HepG2 (cell line): Measurements from ENCODE around the gene FUOM. TPM values are rescaled to one million over a fixed set of nuclear protein-coding genes. Genes with fewer than 3 reads are reported as not detected.

Experiments
- ATF4 ChIP-seq, 2 experiments: fragments of 450-650 bp in 1 of 2; sonication (generic) in 1 of 2; formaldehyde crosslinking; IDR thresholded peaks; 2 replicates each; pipeline versions ENCODE4 v1.5.0 to v1.8.0; 2020 to 2022; ENCODE audit warnings: mild to moderate bottlenecking in 1 of 2, missing genetic modification reagents in 1 of 2
- BCL6 ChIP-seq: IDR thresholded peaks from 2 replicates; pipeline ENCODE4 v1.6.1; 2016; ENCODE audit warnings: missing genetic modification reagents, missing compliant biosample characterization
- CTCF ChIP-seq: sonication (generic); formaldehyde crosslinking; IDR thresholded peaks from 2 replicates; pipeline ENCODE4 v1.5.0; 2020; ENCODE audit warnings: mild to moderate bottlenecking, missing genetic modification reagents, moderate library complexity
- HDAC1 ChIP-seq: sonication (generic); formaldehyde crosslinking; IDR thresholded peaks from 2 replicates; pipeline ENCODE4 v1.5.1; 2020; ENCODE audit warnings: mild to moderate bottlenecking, missing genetic modification reagents
- KDM5B ChIP-seq: sonication (generic); formaldehyde crosslinking; IDR thresholded peaks from 2 replicates; pipeline ENCODE4 v1.4.0; 2020; ENCODE audit warnings: missing genetic modification reagents, mild to moderate bottlenecking, borderline replicate concordance
- KMT2B ChIP-seq: IDR thresholded peaks from 2 replicates; pipeline ENCODE4 v1.6.1; 2016; ENCODE audit warnings: missing genetic modification reagents, missing compliant biosample characterization
- MEF2D ChIP-seq: sonication (generic); formaldehyde crosslinking; IDR thresholded peaks from 2 replicates; pipeline ENCODE4 v1.5.1; 2020; ENCODE audit warnings: mild to moderate bottlenecking, missing genetic modification reagents
- MXD4 ChIP-seq: IDR thresholded peaks from 2 replicates; pipeline ENCODE4 v1.6.1; 2016; ENCODE audit warnings: mild to moderate bottlenecking, missing biosample characterization, missing genetic modification reagents
- RCOR2 ChIP-seq: IDR thresholded peaks from 2 replicates; pipeline ENCODE4 v1.6.1; 2016; ENCODE audit warnings: missing biosample characterization, missing genetic modification reagents
- RERE ChIP-seq: IDR thresholded peaks from 2 replicates; pipeline ENCODE4 v1.6.1; 2016; ENCODE audit warnings: low read depth, missing genetic modification reagents, missing compliant biosample characterization
- RNF2 ChIP-seq: fragments of 450-650 bp; conservative IDR thresholded peaks from 2 replicates; pipeline ENCODE4 v1.6.1; 2016; ENCODE audit warnings: low read depth
- SMARCE1 ChIP-seq: fragments of 450-650 bp; IDR thresholded peaks from 2 replicates; pipeline ENCODE4 v1.6.1; 2017; ENCODE audit warnings: borderline replicate concordance
- TBX2 ChIP-seq: sonication (generic); formaldehyde crosslinking; IDR thresholded peaks from 2 replicates; pipeline ENCODE4 v1.5.0; 2020; ENCODE audit warnings: missing genetic modification reagents, mild to moderate bottlenecking, borderline replicate concordance
- TGIF2 ChIP-seq: IDR thresholded peaks from 2 replicates; pipeline ENCODE4 v1.6.1; 2016; ENCODE audit warnings: control low read depth, missing compliant biosample characterization
- THAP11 ChIP-seq: IDR thresholded peaks from 2 replicates; pipeline ENCODE4 v1.6.1; 2016; ENCODE audit warnings: missing biosample characterization, missing genetic modification reagents
- ZC3H13 ChIP-seq: sonication (generic); formaldehyde crosslinking; IDR thresholded peaks from 2 replicates; pipeline ENCODE4 v1.8.1; 2023; ENCODE audit warnings: mild to moderate bottlenecking, missing genetic modification reagents, moderate library complexity
- ZFP91 ChIP-seq: sonication (generic); formaldehyde crosslinking; IDR thresholded peaks from 2 replicates; pipeline ENCODE4 v1.9.0; 2022; ENCODE audit warnings: missing genetic modification reagents, mild to moderate bottlenecking, borderline replicate concordance
- ZMYM3 ChIP-seq: sonication (generic); formaldehyde crosslinking; IDR thresholded peaks from 2 replicates; pipeline ENCODE4 v1.5.1; 2020; ENCODE audit warnings: mild to moderate bottlenecking, missing genetic modification reagents
- ZNF10 ChIP-seq: sonication (generic); formaldehyde crosslinking; IDR thresholded peaks from 2 replicates; pipeline ENCODE4 v1.4.0; 2020; ENCODE audit warnings: mild to moderate bottlenecking, low read depth, missing genetic modification reagents, borderline replicate concordance
- ZNF598 ChIP-seq: sonication (generic); formaldehyde crosslinking; IDR thresholded peaks from 2 replicates; pipeline ENCODE4 v1.5.1; 2020; ENCODE audit warnings: mild to moderate bottlenecking, missing genetic modification reagents, borderline replicate concordance
- ZSCAN30 ChIP-seq: sonication (generic); formaldehyde crosslinking; IDR thresholded peaks from 2 replicates; pipeline ENCODE4 v1.5.0; 2020; ENCODE audit warnings: mild to moderate bottlenecking, missing genetic modification reagents
- polyA plus RNA-seq, 8 experiments: library from polyadenylated mRNA; depleted of rRNA in 3 of 8; stranded (reverse) in 7 of 8; unstranded in 1 of 8; fragments of >200 nt; fragmentation: Illumina TruSeq in 4 of 8; extraction: Trizol in 4 of 8; gene quantifications; 2 replicates each; pipeline versions ENCODE4 v1.2.1 to v1.2.3, GENCODE V29; 2011 to 2016; ENCODE audit warnings: low read depth in 4 of 8, missing spikeins in 1 of 8, mixed read lengths in 1 of 8; ENCODE audit not compliant: insufficient read depth in 1 of 8
- total RNA-seq, 5 experiments: library from RNA; depleted of rRNA; stranded (reverse); fragments of >200 nt; fragmentation: Illumina TruSeq; extraction: Trizol; gene quantifications; 2 replicates each; pipeline ENCODE4 v1.2.3, GENCODE V29; 2016; ENCODE audit warnings: low read depth in 1 of 5

The FUOM gene
- total and polyA plus RNA-seq, 2 of the 13 experiments (the other 11 are each of a cell fraction or from before 2014, with no cell fraction given) = 27.5 to 60.4 TPM

- TF ChIP-seq RERE (CRISPR knock-in tag) (no peak), ZNF10 (CRISPR knock-in tag) (no peak), HDAC1 (CRISPR knock-in tag) (peak; percentile 61; the same call in 1 of the 2 replicates), RCOR2 (CRISPR knock-in tag) (no peak), KDM5B (peak; percentile 53; the same call in 1 of the 2 replicates), ZNF598 (CRISPR knock-in tag) (no peak), RNF2 (0 out of 2 replicates have a peak, but pooled peaks have one; percentile 21), ZSCAN30 (no peak), ZFP91 (CRISPR knock-in tag) (peak; percentile 76; the same call in 1 of the 2 replicates), ATF4 (CRISPR knock-in tag; IDR thresholded peaks at IDR 0.05) (no peak), TBX2 (CRISPR knock-in tag) (peak; percentile 50; the same call in 1 of the 2 replicates), ZMYM3 (CRISPR knock-in tag) (peak; percentile 39; the same call in 1 of the 2 replicates), MEF2D (peak; percentile 65; the same call in 1 of the 2 replicates), THAP11 (0 out of 2 replicates have a peak, but pooled peaks have one; percentile 36), SMARCE1 (no peak), ZC3H13 (no peak), BCL6 (0 out of 2 replicates have a peak, but pooled peaks have one; percentile 40), MXD4 (CRISPR knock-in tag) (no peak), CTCF (CRISPR knock-in tag) (peak; percentile 98), KMT2B (no peak), TGIF2 (CRISPR knock-in tag) (peak; percentile 48; the same call in 1 of the 2 replicates)
Measured at GRCh38 chr10:133318494-133319127, 39.2 kb downstream of the FUOM start (continued).
